ENCODE measurements around the gene RNF150.

DNA sequence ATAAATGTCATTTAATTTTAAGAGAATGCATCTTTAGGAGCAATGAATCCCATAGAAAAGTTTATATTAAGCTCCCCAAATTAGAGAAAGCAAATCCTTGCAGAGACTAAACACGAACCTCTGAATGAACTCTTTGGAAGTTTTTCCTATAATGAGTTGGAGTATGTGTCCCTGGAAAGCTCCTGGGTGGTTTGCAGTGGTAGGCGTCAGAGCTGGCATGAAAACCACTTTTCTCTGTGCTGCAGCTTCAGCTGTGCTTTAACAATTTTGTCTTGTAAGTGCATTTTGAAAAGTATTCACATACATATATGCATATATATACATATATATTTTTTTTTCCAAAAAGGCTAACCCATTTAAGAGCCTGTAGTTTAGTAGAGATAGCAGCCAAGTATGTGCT, 228.4 kb downstream of the RNF150 start:
- no peak for TF ChIP-seq POLR2A (IDR thresholded peaks at IDR 0.05)
- TF ChIP-seq, protein P1, sequence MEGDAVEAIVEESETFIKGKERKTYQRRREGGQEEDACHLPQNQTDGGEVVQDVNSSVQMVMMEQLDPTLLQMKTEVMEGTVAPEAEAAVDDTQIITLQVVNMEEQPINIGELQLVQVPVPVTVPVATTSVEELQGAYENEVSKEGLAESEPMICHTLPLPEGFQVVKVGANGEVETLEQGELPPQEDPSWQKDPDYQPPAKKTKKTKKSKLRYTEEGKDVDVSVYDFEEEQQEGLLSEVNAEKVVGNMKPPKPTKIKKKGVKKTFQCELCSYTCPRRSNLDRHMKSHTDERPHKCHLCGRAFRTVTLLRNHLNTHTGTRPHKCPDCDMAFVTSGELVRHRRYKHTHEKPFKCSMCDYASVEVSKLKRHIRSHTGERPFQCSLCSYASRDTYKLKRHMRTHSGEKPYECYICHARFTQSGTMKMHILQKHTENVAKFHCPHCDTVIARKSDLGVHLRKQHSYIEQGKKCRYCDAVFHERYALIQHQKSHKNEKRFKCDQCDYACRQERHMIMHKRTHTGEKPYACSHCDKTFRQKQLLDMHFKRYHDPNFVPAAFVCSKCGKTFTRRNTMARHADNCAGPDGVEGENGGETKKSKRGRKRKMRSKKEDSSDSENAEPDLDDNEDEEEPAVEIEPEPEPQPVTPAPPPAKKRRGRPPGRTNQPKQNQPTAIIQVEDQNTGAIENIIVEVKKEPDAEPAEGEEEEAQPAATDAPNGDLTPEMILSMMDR (IDR thresholded peaks at IDR 0.05) = no peak
